Vagina (tissue), 2 donors: Measurements from ENCODE around the gene PLXDC1. TPM values are rescaled to one million over a fixed set of nuclear protein-coding genes. Genes with fewer than 3 reads are reported as not detected.

Source experiments
- DNase-seq, 2 donors: peaks; one replicate each; pipeline ENCODE4 v3.0.0-alpha.2; 2017; ENCODE audit errors: extremely low spot score in 2 of 2
- H3K27ac ChIP-seq: fragments of 200-600 bp; sonication (generic); one replicate; pipeline ENCODE4 v1.5.1; 2019
- H3K27me3 ChIP-seq: fragments of 200-600 bp; sonication (generic); one replicate; pipeline ENCODE4 v1.5.1; 2019
- H3K36me3 ChIP-seq, 2 donors: fragments of 200-600 bp; sonication (generic); one replicate each; pipeline ENCODE4 v1.5.1; 2017 to 2019
- H3K4me1 ChIP-seq: fragments of 200-600 bp; sonication (generic); one replicate; pipeline ENCODE4 v1.5.1; 2019
- H3K4me3 ChIP-seq, 2 donors: fragments of 200-600 bp; sonication (generic); 1 replicate in 1 of 2; 2 replicates in 1 of 2; pipeline ENCODE4 v1.5.1; 2016 to 2019
- H3K9me3 ChIP-seq: fragments of 200-600 bp; sonication (generic); one replicate; pipeline ENCODE4 v1.5.1; 2019
- CTCF ChIP-seq, 3 experiments: fragments of 450-650 bp in 2 of 3; fragments of 200-600 bp in 1 of 3; sonication (generic) in 1 of 3; IDR thresholded peaks; one replicate each; pipeline ENCODE4 v1.5.1; 2017 to 2019; ENCODE audit warnings: antibody characterized with exemption in 3 of 3, mild to moderate bottlenecking in 2 of 3, moderate library complexity in 2 of 3
- POLR2A ChIP-seq, 2 donors: fragments of 450-650 bp; IDR thresholded peaks; one replicate each; pipeline ENCODE4 v1.6.1; 2017; ENCODE audit warnings: antibody characterized with exemption in 2 of 2, mild to moderate bottlenecking in 2 of 2, moderate library complexity in 2 of 2
- POLR2AphosphoS5 ChIP-seq, 2 donors: sonication (generic); formaldehyde crosslinking; IDR thresholded peaks; one replicate each; pipeline ENCODE4 v1.9.0; 2017; ENCODE audit warnings: antibody characterized with exemption in 2 of 2, mild to moderate bottlenecking in 2 of 2, low read depth in 1 of 2; ENCODE audit not compliant: insufficient read depth in 1 of 2
- intact Hi-C: fragments of 100-400 bp; cut with DNase I; formaldehyde crosslinking; loops from one replicate; pipeline ENCODE4 v1.15.1; 2023
- total RNA-seq: library from RNA; depleted of rRNA; stranded (reverse); fragments of >200 nt; gene quantifications from one replicate; pipeline ENCODE4 v1.2.3, GENCODE V29; 2016

The PLXDC1 gene
- total RNA-seq, 1 donor from 2014 or later, result 6.6 TPM

GRCh38 chr17:39110435-39111136, 40.9 kb downstream of the PLXDC1 start:
- peaks cover 13% of the 10 kb centered on the region for H3K4me1 ChIP-seq
- no peaks in the 10 kb centered on the region for H3K9me3 ChIP-seq
- no peak for DNase-seq
- no peak overlapping the region for H3K27ac ChIP-seq
- H3K4me3 ChIP-seq, result no peak overlapping the region
- intact Hi-C loops, result no loop called here
- no peaks in the 10 kb centered on the region for H3K36me3 ChIP-seq
- H3K27me3 ChIP-seq, result no peaks in the 10 kb centered on the region
- no peak for TF ChIP-seq POLR2A (IDR thresholded peaks at IDR 0.05)

GRCh38 chr17:39108461-39109375, 42.7 kb downstream of the PLXDC1 start:
- Histone ChIP-seq H3K27ac (no peak overlapping the region), H3K36me3 (no peaks in the 10 kb centered on the region), H3K4me1 (no peaks in the 10 kb centered on the region), H3K9me3 (no peaks in the 10 kb centered on the region), H3K27me3 (no peaks in the 10 kb centered on the region), H3K4me3 (no peak overlapping the region)
- TF ChIP-seq CTCF (IDR thresholded peaks at IDR 0.05) (no peak), POLR2A (IDR thresholded peaks at IDR 0.05) (no peak), POLR2AphosphoS5 (IDR thresholded peaks at IDR 0.05; ENCODE audit: insufficient read depth in 1 of 2, low read depth in 1 of 2) (no peak)
- DNase-seq, result no peak
- intact Hi-C loops, result no loop called here

DNA sequence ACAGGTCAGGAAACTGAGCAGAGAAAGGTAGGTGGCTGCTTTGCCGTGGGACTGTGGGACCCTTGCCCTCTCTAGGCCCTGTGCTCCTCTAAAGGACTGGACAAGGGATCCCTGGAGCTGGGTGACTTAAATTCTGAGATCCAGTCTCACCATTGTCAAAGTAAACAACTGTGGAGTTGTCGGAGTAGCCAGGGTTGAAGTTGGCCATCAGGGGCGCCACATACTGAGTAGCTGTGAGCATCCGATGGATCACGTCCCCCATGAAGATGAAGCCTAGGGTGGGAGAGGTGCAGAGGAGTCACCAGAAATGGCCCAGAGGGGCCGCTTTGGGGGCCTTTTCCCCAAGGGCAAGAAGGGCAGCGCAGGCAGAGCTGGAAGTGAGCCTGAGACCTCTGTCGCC, 43.5 kb downstream of the PLXDC1 start:
- Histone ChIP-seq H3K27ac (no peak overlapping the region), H3K9me3 (no peaks in the 10 kb centered on the region), H3K27me3 (no peaks in the 10 kb centered on the region), H3K4me1 (no peaks in the 10 kb centered on the region), H3K36me3 (no peaks in the 10 kb centered on the region), H3K4me3 (no peak overlapping the region)
- intact Hi-C loops, result no loop called here
- TF ChIP-seq POLR2AphosphoS5 (IDR thresholded peaks at IDR 0.05; ENCODE audit: insufficient read depth in 1 of 2, low read depth in 1 of 2), result no peak
- TF ChIP-seq POLR2A (IDR thresholded peaks at IDR 0.05), result no peak
- no peak for TF ChIP-seq CTCF (IDR thresholded peaks at IDR 0.05)
- no peak for DNase-seq

GRCh38 chr17:39107155-39107554, 44.3 kb downstream of the PLXDC1 start:
- no peaks in the 10 kb centered on the region for H3K9me3 ChIP-seq
- no peak overlapping the region for H3K27ac ChIP-seq
- intact Hi-C loops, result no loop called here
- H3K4me3 ChIP-seq, result no peak overlapping the region
- no peaks in the 10 kb centered on the region for H3K36me3 ChIP-seq
- no peak for DNase-seq
- TF ChIP-seq POLR2A (IDR thresholded peaks at IDR 0.05) (no peak), POLR2AphosphoS5 (IDR thresholded peaks at IDR 0.05; ENCODE audit: insufficient read depth in 1 of 2, low read depth in 1 of 2) (no peak), CTCF (IDR thresholded peaks at IDR 0.05) (no peak)
- H3K27me3 ChIP-seq, result no peaks in the 10 kb centered on the region
- H3K4me1 ChIP-seq, result no peaks in the 10 kb centered on the region

GRCh38 chr17:39105705-39106104, 45.7 kb downstream of the PLXDC1 start:
- intact Hi-C loops, result no loop called here

More at GRCh38 chr17:39105705-39106104, 45.7 kb downstream of the PLXDC1 start:
- Histone ChIP-seq H3K36me3 (no peaks in the 10 kb centered on the region), H3K9me3 (no peaks in the 10 kb centered on the region), H3K4me1 (no peaks in the 10 kb centered on the region), H3K27me3 (no peaks in the 10 kb centered on the region), H3K4me3 (no peak overlapping the region), H3K27ac (no peak overlapping the region)
- TF ChIP-seq POLR2AphosphoS5 (IDR thresholded peaks at IDR 0.05; ENCODE audit: insufficient read depth in 1 of 2, low read depth in 1 of 2), result no peak
- TF ChIP-seq CTCF (IDR thresholded peaks at IDR 0.05), result no peak
- no peak for TF ChIP-seq POLR2A (IDR thresholded peaks at IDR 0.05)
- DNase-seq, result no peak
